GM19452 (cell line): ENCODE data around the gene AKT3.

ENCODE experiments used
- ATAC-seq: cut with Tn5 transposase; IDR thresholded peaks from one replicate; pipeline ENCODE4 v1.9.1; 2021; ENCODE audit not compliant: unreplicated experiment

The AKT3 gene

DNA sequence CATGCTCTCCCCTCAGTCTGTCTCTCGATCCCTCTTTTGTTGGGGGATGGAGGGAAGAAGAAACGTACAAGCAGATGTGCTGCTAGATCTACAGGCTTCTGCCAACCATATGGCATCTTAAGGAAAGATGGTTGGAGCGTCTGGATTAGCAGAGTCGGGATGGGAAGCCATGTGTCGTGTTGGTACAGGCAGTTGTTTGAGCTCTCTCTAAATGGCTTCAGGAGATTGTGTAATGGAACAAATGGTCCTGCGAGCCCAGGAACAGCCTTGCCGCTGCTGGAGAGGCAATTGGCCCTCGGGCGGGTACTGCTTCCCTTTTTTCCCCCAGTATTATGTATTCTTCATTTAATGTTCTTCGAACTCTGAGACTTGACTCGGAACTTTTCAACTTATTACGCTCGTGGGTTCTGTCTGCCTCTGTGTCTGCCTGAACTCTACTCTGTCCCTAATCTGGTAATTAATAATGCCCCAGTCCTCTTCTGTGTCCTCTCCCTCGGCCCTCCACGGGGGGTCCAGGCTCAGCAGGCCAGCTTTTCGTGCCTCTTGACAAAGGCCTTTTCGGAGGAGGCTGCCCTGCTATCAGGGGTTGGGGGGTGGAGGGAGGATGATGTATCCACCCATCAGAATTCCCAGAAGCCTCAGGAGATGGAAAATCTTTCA, 378.9 kb downstream of the AKT3 start:
- ATAC-seq = no peak

DNA sequence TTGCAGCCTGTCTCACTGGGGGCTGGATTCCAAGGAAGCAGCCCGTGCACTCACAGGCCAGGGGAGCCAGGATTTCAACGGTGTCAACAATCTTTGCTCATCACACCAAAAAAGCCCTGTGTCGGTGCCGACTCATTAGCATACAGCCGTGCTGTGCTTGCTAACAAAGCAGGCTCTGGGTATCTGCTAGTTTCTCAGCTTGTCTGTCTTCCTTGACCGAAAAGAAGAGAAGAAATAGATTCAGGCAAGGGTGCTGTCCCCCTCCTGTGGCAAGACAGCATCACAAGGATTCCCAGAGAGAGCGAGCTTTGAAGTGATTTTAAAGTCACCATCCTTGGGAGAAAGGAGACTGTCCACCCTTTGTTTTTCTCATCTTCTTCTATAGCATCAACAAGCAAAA, 379.5 kb downstream of the AKT3 start:
- ATAC-seq = no peak

DNA sequence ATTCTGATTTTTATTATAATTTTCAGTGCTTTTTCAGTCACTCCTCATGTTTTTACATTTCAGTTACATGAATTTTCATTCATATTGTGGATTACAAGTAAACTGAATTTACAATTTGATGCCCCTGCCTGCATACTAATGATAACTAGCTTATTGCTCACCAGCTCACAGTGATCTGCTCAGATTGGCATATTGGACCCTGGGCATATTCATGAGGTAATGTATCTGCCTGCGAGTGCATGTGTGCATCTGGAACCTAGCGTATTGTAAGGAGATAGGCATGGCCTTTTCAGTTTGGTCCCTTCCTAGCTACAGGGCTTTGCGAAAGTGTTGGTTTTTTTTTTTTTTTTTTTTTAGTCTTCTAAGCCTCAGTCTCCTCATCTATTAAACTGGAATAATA, 380.5 kb downstream of the AKT3 start:
- no peak for ATAC-seq

DNA sequence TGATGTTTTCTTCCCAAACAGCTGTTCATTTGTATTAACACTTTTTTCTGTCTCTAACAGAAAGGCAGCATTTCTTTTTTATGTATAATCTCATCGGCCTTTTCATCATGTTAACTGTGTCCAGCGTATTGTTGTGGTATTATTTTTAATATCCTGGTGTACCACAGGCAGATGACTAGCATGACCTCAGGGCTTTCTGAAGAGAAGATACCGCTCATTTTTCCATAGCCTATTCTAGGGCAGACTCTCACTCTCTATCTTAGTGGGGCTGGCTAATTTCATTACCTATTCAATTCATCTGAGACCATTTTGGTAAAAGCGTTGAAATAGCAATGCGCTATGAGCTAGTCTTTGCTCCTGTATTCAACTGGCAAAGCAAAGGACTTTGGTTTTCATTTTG, 384.3 kb downstream of the AKT3 start:
- no peak for ATAC-seq

DNA sequence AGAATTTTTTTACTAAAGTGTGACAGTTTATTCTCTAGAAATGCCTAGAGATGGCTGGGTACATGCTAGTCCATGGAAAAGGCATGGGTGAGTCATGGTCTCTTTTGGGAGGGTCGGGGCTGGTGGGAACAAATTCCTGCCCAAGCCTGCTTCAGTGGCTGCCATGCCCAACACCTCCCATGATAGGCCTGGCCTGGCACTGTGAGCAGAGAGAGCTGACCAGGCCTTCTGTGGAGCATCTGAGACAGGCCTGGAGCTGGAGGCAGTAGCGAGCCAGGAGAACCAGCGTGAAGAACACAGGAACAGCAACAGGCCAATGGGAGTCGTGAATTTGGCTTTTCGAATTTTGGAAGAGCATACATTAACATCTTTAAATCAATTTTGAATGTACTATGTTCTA, 385.0 kb downstream of the AKT3 start:
- ATAC-seq = no peak

DNA sequence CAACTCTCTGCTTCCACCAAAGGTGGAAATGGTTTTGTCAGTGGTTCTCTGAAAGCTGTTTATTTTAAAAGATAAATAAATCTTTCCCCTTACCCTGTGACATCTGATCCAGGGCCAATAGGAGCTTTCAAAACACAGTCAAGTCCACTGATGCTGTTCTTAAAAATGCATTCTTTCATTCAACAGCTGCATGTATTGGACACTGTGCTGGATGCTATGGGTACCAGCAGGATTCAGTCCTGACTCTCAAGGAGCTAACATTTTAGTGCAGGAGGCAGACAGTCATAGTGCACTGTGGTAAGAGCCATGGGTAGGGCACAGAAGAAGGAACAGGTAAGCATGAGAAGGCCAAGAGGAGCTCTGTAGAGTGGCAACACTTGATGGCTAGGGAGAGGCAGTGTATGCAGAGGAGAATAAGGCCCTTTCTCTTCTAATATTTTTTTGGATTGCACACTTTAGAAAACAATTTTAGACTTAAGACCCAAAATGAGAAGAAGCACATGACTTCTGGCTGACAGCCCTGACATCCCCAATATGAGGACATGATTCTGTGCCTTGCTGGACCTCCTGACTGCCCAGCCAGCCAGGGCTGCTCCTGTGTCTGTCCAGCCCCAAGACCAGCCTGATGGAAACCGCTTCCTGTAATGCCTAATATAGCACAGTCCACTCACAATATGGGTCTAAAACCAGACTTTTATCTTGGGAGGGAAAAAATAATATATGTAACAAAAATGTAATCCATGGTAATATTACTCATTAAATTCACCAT, 386.9 kb downstream of the AKT3 start:
- no peak for ATAC-seq

DNA sequence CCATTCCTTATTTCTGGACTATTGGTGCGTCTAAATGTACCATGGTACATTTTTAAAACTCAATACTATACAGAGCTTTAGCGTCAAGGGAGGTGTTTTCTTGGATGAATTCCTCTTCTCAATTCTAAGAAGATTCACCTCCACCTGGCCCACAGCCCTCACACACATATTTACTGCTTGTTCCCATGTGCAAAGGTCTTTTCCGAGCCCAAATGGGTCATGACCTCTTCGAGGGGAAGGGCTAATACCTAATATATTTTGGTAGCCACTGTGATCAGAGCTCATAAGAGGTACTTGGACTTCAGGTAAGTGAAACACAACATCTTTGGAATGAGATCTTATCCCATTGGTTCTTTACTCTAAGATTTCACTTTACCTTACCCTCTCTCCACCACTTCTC, 388.3 kb downstream of the AKT3 start:
- no peak for ATAC-seq

DNA sequence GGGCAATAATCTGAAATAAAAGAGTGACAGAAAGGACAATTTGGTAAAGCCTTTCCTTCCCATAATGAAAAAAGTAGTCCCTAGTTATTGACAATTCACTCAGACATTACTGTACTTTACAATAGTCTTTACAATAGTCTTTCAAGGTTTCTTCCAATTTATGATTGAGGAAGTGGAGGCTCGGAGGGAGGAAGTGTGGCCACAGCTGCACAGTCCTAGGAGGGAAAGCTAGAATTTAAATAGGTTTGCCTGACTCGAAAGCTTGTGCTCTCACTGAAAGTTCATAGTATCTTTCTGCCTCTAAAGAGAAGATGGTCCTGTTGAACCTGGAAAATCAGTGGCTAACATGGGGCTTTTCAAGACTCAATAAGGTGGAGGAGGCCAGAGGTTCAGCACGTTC, 391.0 kb downstream of the AKT3 start:
- no peak for ATAC-seq

DNA sequence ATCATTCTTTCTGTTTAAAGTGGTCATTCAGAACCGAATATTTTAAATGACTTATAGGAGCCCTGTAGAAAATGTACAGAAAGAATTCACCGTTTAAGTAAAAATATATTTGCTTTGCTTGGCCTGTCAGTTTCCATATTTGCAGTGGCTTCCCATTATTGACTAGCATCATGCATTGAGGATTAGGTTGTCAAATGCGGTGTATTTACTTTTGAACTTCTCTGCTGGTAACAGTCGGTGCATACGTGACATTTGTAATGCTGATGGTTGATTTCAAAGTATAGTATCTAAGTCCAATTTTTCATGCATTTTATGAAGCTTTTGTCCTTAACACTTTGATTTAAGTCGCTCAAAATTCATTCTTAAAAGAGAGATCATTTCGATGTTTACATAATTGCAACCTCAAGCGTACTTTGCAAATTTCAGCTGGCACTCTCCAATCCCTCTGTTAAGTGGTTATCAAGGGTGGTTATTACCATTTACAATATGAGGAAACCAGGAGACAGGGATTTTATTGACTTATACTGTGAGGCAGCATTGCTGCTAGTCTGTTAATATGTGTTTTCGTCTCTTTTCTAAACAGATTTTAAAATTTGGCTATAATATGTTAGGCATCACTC, 392.6 kb downstream of the AKT3 start:
- ATAC-seq = no peak

DNA sequence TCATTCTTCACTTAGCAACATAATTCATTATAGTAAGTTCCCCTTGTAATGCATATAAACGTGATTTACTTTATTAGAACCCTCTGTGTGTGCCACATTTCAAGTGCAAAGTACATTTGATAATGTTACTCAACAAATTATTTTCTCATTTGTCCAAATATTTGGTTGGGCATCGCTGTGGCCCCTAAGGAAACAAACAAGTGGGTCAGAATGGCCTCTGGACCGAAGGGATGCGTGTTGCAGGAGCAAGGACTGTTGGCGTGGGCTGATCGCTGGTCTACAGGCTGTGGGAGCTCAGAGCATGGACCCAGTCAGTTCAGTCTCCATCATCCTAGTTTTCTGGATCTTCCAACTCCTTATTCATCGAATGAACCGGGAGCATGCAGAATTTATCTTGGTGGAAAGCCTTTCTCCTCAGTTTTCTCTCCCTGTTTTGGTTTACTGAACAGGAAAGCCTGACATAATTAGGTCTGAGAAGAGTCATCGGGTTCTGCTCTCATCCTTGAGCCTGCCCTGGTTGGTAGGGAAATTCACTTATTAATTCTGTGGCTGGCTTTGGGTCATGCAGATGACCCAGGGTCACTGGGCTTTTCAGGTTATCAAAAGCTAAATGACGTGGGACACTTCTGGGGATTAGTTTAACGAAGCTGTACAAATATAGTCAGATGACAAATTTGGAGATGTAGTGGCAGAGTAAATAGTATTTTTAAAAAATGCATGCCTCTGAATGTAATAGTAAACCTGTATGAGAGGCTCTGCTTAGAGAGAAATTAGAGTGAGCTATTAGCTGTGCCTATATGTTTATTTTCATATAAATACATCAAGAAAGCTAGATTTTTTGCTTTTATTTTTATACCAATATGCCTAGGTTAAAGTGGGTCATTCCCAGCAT, 394.0 kb downstream of the AKT3 start:
- ATAC-seq = no peak

DNA sequence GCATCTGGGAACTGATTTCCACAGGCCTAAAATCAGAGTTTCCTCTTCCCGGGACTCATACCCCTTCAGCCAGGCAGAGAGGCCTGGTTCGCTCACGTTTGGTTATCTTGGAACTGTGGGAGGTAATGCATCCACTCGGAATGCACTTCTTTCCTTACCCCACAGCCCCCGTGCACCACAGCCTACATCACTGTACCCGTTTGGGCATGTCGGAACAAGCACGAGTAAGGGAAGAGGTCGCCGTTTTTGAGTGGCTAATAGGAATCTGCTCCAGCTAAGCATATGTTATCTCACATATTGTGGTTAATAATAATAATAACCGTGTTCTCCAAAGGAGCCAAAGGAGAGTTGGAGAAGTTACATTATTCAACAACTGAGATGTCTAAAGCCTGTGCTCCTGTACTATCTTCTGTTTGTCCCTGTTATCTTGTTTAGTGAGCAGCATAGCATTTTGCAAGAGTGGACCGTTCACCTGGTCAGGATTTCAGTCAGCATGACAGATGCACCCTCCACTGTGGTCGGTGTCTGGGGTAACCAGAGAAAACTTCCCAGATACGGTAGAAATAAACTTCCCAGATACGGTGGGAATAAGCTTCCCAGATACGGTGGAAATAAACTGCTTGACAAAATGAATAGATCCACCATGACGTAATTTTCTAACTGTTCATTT, 395.6 kb downstream of the AKT3 start:
- no peak for ATAC-seq

DNA sequence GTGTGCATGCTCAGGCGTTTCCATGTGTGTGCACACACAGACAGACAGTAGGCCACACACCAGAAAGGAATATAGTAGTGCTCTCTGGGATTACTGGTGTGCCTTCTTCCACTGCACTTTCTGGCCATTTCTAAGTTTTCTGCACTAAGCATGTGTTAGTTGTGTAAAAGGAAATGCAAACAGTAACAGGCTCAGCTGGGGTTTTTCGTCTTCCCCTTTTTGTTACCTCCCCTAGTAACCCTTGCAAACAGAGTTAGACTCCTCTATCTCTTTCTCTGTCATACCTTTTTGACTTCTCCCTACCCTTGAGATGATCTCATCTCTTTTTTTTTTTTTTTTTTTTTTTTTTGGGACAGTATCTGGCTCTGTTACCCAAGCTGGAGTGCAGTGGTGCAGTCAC, 398.0 kb downstream of the AKT3 start:
- ATAC-seq = no peak

DNA sequence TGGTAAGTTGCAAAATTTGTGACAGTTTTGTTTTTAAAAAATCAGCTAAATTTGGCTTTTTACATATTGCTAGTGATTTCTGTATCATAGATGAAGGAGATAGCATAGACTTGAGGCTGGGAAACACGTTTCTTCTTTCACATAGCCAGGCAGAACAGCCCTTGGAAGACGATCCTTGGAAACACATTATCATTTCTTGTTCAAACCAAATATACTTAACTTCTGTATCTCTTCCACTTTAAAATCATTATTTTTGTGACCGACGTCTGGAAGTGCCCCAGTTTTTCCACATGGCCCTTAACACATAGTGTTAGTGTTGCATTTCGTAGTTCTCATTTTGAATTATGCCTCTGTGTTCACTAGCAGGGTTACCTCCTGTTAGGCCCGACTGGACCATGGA, 400.7 kb downstream of the AKT3 start:
- ATAC-seq = no peak

DNA sequence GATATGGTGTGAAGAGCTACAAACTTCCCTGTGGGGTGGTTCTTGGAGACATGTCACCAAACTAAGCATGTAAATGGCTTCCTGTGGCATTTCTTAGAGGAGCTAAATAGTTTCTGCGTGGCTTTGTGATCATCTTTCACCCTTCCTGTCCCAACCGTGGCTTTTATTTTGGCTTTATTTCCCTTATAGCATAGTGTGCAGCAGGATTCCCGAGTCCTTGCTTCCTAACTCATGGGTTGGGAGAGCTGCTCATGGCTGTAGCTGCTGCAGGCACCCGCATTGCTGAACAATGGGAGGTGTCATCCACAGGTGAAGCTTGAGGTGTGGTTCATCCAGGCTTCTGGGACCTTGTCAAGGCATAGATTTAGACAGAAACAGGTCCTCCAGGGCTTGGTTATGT, 402.2 kb downstream of the AKT3 start:
- ATAC-seq = no peak

DNA sequence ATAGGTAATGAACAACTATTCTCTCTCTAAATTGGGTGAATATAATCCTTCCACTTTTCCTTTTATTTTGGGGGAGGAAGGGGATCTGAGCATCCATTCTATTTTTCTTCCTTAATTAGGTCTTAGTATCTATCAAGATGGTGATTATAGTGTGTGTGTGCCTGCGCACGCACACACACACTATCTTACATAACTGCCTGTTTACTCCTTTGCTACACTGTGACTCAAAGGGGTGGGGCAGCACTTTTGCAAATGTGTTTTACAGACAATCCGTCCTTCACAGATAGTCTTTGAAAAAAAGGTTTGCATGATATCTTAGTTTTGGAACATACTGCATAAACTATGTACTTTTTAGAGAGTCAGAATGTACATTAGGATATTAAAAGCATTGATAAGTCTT, 402.7 kb downstream of the AKT3 start:
- no peak for ATAC-seq

DNA sequence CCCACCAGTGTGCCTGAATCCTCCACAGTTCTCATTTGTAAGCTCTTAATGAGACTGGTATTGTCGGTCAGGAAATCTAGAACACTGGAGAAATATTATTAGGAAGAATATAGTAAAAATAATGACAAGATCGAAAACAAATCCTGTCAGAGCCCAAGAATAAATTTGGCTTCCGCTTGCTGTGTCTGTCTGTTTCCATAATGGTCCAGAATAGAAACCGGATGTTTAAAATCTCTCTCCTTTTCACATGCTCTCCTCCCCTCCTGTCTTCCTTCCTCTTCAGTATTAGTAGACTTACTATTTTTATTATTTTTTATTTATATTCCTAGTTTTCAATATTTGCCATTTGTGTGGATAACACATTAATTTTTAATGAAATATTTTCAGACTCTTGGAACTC, 406.5 kb downstream of the AKT3 start:
- no peak for ATAC-seq

DNA sequence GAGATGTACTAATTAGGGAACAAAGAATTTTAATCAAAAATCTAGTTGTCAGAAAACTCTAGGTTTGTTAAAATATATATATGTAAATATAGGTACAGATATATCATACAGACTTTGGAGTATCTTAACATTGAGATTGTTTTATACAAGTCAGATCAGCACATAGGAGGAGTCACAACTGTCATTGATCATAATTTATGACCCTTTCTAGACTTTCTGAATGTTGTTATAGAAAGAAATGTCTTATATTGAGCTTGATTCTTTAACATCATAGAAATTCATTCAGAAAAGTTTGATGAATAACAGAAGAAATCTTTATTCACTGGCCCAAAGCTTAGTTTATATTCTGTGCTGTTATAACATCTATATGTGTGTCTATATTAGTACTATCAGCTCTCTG, 408.4 kb downstream of the AKT3 start:
- ATAC-seq = no peak

DNA sequence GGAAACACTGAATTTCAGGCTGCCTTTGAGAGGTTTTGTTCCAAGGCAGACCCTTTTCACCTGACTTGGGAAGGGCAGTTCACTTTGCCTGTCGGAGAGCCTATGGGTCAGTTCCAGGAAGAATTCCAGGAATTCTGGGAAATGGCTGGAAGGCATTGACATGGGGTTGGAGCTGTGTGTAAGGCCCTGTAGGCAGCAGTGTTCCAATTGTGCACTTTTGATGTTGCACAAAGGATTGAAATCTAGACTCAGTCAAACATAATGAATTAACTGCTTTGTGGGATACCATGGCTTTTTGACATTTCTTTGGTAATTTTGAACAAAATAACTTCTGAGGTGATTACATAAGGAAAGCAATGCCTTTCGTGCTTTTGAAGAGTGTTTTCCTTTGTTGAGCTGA, 409.6 kb downstream of the AKT3 start:
- no peak for ATAC-seq

DNA sequence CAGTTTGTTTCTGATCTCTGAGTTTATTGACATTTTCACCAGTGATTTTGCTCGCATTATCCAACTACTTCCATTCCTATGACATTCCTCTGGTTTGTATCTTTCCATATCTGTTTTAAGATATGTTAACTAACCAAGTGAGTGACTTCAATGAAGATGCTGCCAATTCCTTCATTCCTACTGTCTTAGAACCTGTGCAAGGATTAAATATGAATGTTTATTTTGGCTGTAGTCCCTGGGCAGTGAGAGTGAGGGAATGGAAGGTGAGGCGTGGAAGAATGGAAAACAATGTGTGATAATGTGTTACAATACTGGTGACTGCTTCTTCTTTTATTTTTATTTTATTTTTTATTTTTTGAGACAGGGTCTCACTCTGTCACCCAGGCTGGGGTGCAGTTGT, 411.2 kb downstream of the AKT3 start:
- ATAC-seq = no peak
